Measurements from ENCODE around the gene TBXAS1.

Gene TBXAS1

DNA sequence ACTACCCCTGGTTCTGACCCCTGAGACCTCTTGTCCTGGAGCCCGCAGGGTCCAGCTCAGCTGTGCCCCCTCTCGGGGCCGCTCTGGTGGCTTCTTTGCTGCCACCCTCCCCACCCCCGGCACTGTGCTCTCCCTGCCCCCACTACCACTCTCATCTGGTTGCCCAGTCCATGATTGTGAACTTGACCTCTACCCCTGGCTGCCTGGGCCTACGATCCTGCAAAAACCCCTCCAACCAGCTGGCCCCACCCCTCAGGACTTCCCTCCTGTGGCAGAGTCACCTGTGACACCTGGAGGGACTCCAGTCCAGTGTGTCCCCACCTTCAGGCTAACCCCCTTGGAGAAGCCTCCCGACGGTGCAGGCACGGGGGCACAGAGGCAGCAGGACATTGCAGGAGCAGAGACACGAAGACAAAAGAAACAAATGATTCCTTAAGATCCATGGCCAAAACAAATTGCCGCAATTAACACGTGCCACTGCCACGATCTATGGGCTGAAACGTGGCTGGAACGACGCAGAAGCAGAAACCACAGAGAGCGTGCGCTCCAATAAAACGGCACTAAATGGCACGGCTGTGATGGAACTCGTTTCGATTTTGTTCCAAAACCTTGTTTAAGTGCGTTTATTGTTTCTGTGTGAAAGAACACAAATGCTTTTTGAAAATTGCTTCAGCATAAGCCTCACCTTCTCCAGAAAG lies 161.7 kb downstream of the TBXAS1 start:
- DNase-seq (ENCODE audit: extremely low spot score), result no peak
- ChIA-PET CTCF (interaction anchor here (1.2 to 4.8 kb wide), 3 partner anchors 12 to 345 kb away, joined by 3 to 40 read pairs (median 17); no protein-coding TSS in a partner anchor), POLR2A (no interaction called here)
- no peak for TF ChIP-seq CTCF (IDR thresholded peaks at IDR 0.05; ENCODE audit: control extremely low read depth, extremely low read depth, low read depth, missing control alignments)

GRCh38 chr7:139991269-139991666 lies 162.2 kb downstream of the TBXAS1 start:
- no peak for TF ChIP-seq CTCF (IDR thresholded peaks at IDR 0.05; ENCODE audit: control extremely low read depth, extremely low read depth, low read depth, missing control alignments)
- DNase-seq (ENCODE audit: extremely low spot score), result no peak
- POLR2A ChIA-PET, result no interaction called here
- CTCF ChIA-PET, result interaction anchor here (1.1 to 1.2 kb wide), 2 partner anchors 53 to 409 kb away, joined by 3 read pairs; no protein-coding TSS in a partner anchor

GRCh38 chr7:139991911-139992310 lies 162.8 kb downstream of the TBXAS1 start:
- POLR2A ChIA-PET, result no interaction called here
- DNase-seq (ENCODE audit: extremely low spot score), result no peak
- CTCF ChIA-PET, result interaction anchor here (1.1 to 1.3 kb wide), 2 partner anchors 346 to 410 kb away, joined by 3 read pairs; no protein-coding TSS in a partner anchor
- TF ChIP-seq CTCF (IDR thresholded peaks at IDR 0.05; ENCODE audit: control extremely low read depth, extremely low read depth, low read depth, missing control alignments), result no peak

DNA sequence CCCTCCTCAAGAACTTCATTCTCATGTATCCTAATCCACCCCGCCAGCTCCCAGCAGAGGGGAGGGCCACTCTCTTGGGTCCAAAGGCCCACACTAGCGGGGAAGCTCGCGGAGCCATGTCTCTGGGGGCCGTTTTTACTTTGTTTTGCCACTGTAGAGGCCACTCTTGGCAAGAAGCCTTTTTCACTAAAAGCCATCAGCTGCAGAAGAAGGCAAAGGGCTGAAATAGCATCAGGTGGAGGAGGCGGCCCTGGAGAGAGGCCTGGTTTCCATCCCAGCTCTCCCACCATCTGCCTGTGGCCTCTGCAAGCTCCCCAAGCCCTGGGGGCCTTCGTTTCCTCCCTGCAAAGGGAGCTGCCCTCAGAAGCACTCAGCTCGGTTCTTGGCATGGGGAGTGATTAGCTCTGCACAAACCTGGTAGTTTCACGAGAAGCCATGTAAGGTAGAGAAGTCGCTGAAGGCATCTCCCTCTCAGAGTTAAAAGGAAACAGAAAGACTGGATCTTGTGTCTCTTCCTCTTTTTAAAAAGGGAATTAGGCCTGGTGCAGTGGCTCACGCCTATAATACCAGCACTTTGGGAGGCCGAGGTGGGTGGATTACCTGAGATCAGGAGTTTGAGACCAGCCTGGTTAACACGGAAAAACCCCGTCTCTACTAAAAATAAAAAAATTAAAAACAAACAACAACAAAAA lies 163.4 kb downstream of the TBXAS1 start:
- ChIA-PET POLR2A (no interaction called here), CTCF (interaction anchor here (1.1 to 1.3 kb wide), 2 partner anchors 347 to 411 kb away, joined by 3 read pairs; no protein-coding TSS in a partner anchor)
- DNase-seq (ENCODE audit: extremely low spot score), result no peak
- TF ChIP-seq CTCF (IDR thresholded peaks at IDR 0.05; ENCODE audit: control extremely low read depth, extremely low read depth, low read depth, missing control alignments), result no peak

DNA sequence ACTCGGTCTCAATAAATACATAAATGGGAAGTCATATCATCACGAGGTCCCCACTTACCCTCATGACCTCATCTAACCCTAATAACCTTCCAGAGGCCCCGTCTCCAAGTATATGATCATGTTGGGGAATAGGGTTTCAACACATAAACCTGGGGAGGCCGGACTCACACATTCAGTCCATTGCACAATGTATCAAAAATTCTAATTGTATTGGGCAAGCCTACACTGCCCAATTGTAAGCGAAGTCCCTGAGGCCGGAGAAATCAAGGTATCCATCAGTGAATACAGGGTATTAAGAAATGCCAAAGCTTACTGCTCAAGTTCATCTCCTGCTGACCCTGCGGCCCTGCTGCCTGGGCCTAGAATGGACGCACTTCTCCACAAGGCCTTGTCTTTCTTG lies 164.1 kb downstream of the TBXAS1 start:
- ChIA-PET CTCF (no interaction called here), POLR2A (no interaction called here)
- no peak for TF ChIP-seq CTCF (IDR thresholded peaks at IDR 0.05; ENCODE audit: control extremely low read depth, extremely low read depth, low read depth, missing control alignments)
- DNase-seq (ENCODE audit: extremely low spot score), result no peak

DNA sequence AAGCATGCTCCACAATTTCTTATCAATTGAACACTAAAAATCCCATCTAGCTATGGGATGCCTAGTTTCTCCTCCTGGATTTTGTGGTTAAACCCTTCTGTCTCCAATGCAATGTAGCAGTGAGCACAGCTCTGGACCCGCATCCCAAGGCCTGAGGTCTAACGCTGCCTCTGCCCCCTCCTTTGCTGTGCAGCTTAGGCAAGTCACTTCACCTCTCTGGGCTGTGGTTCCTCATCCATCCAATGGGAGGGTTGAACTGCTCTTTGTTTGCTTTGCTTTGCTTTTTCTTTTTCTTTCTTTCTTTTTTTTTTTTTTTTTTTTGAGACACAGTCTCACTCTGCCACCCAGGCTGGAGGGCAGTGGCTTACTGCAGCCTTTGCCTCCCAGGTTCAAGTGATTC lies 164.5 kb downstream of the TBXAS1 start:
- POLR2A ChIA-PET, result no interaction called here
- no peak for TF ChIP-seq CTCF (IDR thresholded peaks at IDR 0.05; ENCODE audit: control extremely low read depth, extremely low read depth, low read depth, missing control alignments)
- CTCF ChIA-PET, result interaction anchor here (1.3 to 1.5 kb wide), 3 partner anchors 10 to 559 kb away, joined by 4 to 6 read pairs (median 5); no protein-coding TSS in a partner anchor
- no peak for DNase-seq (ENCODE audit: extremely low spot score)
